Measurements from ENCODE around the gene COG1. TPM values are rescaled to one million over a fixed set of nuclear protein-coding genes. Genes with fewer than 3 reads are reported as not detected.

The COG1 gene
- total RNA-seq, 1 donor from 2014 or later, result 45.1 TPM

DNA sequence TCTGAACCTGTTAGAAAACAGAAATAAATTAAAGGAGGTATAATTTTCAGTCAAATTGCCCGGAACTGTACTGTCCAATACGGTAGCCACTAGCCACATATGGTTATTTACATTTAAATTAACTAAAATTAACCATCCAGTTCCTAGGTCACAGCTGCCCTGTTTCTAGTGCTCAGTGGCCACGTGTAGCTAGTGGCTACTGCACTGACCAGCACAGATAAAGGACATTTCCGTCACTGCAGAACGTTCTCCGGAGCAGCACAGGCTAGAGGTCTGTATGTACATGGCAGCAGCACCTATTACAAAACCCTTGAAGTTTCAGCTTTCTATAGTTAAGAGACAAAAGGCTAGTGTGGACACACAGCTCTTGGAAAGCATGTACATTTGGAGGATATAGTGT lies 35.1 kb downstream of the COG1 start:
- H3K27ac Mint-ChIP-seq (ENCODE audit: unreplicated experiment), result no peak overlapping the region
- no peaks in the 10 kb centered on the region for H3K27me3 Mint-ChIP-seq (ENCODE audit: low read depth)
- H3K4me3 Mint-ChIP-seq (ENCODE audit: unreplicated experiment), result no peak overlapping the region
- H3K4me1 Mint-ChIP-seq (ENCODE audit: low read depth), result peaks cover 58% of the 10 kb centered on the region
- no peak for DNase-seq (ENCODE audit: low spot score)
- TF ChIP-seq, protein P1, sequence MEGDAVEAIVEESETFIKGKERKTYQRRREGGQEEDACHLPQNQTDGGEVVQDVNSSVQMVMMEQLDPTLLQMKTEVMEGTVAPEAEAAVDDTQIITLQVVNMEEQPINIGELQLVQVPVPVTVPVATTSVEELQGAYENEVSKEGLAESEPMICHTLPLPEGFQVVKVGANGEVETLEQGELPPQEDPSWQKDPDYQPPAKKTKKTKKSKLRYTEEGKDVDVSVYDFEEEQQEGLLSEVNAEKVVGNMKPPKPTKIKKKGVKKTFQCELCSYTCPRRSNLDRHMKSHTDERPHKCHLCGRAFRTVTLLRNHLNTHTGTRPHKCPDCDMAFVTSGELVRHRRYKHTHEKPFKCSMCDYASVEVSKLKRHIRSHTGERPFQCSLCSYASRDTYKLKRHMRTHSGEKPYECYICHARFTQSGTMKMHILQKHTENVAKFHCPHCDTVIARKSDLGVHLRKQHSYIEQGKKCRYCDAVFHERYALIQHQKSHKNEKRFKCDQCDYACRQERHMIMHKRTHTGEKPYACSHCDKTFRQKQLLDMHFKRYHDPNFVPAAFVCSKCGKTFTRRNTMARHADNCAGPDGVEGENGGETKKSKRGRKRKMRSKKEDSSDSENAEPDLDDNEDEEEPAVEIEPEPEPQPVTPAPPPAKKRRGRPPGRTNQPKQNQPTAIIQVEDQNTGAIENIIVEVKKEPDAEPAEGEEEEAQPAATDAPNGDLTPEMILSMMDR (IDR thresholded peaks at IDR 0.05), result no peak
- H3K9me3 Mint-ChIP-seq (ENCODE audit: low read depth), result no peaks in the 10 kb centered on the region
- H3K36me3 Mint-ChIP-seq (ENCODE audit: low read depth), result no peaks in the 10 kb centered on the region

DNA sequence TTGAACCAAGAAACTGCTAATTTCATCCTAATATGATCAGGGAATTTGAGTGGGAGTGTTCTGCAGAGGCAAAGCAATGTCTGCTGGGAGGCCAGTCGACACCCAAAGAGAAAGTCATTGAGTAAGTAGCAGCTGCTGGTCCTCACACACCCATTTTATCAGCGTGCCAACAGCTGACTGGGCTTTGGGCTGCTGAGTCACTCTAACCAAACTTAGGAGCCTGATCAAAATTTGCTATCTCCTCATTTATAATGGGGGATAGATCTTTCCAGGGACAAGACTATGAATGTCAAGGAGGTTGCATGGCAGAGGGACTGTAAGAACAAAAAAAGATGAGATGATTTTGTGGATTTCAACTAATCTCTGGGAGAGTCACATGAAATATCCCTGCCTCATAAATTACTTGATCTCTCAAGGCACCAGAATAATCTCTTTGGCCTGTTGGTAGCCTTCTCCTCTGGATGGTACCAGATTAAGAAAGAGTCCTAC lies 35.9 kb downstream of the COG1 start:
- Mint-ChIP-seq H3K9me3 (ENCODE audit: low read depth) (no peaks in the 10 kb centered on the region), H3K27me3 (ENCODE audit: low read depth) (no peaks in the 10 kb centered on the region), H3K4me1 (ENCODE audit: low read depth) (peaks cover 66% of the 10 kb centered on the region), H3K4me3 (ENCODE audit: unreplicated experiment) (no peak overlapping the region), H3K27ac (ENCODE audit: unreplicated experiment) (peak overlapping the region; percentile 80), H3K36me3 (ENCODE audit: low read depth) (no peaks in the 10 kb centered on the region)
- TF ChIP-seq, protein P1 (IDR thresholded peaks at IDR 0.05), result no peak
- DNase-seq (ENCODE audit: low spot score), result no peak

DNA sequence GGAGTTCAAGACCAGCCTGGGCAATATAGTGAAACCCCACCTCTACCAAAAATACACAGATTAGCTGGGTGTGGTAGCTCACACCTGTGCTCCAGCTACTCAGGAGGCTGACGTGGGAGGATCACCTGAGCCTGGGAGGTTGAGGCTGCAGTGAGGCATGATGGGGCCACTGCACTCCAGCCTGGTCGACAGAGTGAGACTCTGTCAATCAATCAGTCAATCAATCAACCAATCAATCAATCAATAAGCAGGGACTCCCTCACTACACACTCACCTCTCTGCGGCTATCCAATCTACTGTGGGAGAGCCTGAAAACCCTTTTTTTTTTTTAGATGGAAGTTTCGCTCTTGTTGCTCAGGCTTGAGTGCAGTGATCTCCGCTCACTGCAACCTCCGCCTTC lies 37.2 kb downstream of the COG1 start:
- Mint-ChIP-seq H3K4me1 (ENCODE audit: low read depth) (peaks cover 65% of the 10 kb centered on the region), H3K27me3 (ENCODE audit: low read depth) (no peaks in the 10 kb centered on the region), H3K4me3 (ENCODE audit: unreplicated experiment) (no peak overlapping the region), H3K27ac (ENCODE audit: unreplicated experiment) (peak overlapping the region; percentile 36), H3K36me3 (ENCODE audit: low read depth) (no peaks in the 10 kb centered on the region), H3K9me3 (ENCODE audit: low read depth) (no peaks in the 10 kb centered on the region)
- TF ChIP-seq, protein P1 (IDR thresholded peaks at IDR 0.05), result no peak
- no peak for DNase-seq (ENCODE audit: low spot score)

DNA sequence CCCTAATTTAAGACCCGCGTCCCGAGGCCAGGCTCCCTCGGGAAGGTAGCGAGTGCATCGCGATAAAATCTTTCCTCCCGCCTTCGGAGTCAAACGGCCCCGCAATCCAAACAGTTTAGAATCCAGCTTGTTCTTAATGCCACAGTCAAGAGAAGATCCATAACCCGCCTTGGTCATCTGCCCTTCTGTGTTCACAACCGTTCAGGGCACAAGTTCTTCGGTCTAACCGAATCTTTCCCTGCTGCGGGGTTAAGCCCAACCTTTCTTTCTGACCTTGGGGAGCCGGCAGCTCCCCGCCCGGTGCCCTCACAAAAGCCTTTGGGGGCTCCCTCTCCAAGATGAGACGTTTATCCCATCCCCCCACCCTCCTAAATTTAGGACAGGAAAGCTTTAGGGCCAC lies 38.5 kb downstream of the COG1 start:
- no peak for DNase-seq (ENCODE audit: low spot score)
- Mint-ChIP-seq H3K9me3 (ENCODE audit: low read depth) (no peaks in the 10 kb centered on the region), H3K27me3 (ENCODE audit: low read depth) (no peaks in the 10 kb centered on the region), H3K27ac (ENCODE audit: unreplicated experiment) (peak overlapping the region; percentile 98), H3K4me1 (ENCODE audit: low read depth) (peaks cover 59% of the 10 kb centered on the region), H3K36me3 (ENCODE audit: low read depth) (peaks cover 8% of the 10 kb centered on the region), H3K4me3 (ENCODE audit: unreplicated experiment) (peak overlapping the region; percentile 92)
- TF ChIP-seq, protein P1 (IDR thresholded peaks at IDR 0.05), result no peak

DNA sequence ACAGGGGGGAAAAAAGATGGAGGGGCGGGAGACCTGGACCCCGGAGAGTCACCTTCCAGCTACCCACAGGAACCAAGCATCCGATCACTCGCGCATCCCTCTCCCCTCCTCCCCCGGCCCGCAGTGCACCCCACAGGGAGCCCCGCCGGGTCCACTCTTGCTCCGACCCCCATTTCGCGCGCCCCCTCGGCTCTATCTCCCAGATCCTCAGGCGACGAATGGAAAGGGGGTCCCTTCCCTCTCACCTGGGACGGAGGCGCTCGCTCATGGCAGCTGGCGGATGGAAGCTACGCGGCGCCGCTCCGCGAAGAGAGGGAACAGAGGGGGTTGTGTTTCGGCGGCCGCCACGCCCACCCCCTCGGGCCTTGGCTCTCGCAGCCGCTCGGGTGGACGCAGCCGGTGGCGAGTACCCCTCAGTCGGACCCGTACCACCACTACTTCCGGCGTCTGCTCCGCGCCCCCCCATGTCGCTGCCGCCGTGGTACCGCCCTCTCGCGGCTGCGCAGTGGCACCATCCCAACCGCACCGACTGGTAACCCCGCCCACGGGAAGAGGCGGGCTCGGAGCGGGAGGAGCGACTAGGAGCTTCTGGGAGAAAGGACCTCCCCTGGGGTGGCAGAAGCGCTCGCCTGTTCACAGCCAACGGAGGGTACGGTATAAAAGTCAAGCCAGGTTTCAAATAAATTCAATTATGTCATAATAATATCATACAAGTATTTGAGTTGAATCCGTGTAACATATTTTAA lies 39.2 kb downstream of the COG1 start:
- Mint-ChIP-seq H3K36me3 (ENCODE audit: low read depth) (peaks cover 12% of the 10 kb centered on the region), H3K4me1 (ENCODE audit: low read depth) (peaks cover 53% of the 10 kb centered on the region)

More for the DNA sequence above, 39.2 kb downstream of the COG1 start:
- Mint-ChIP-seq H3K9me3 (ENCODE audit: low read depth) (no peaks in the 10 kb centered on the region), H3K27me3 (ENCODE audit: low read depth) (no peaks in the 10 kb centered on the region), H3K4me3 (ENCODE audit: unreplicated experiment) (peak overlapping the region; percentile 92), H3K27ac (ENCODE audit: unreplicated experiment) (peak overlapping the region; percentile 98)
- TF ChIP-seq, protein P1 (IDR thresholded peaks at IDR 0.05), result peak; percentile 62
- peak; percentile 98 for DNase-seq (ENCODE audit: low spot score)
